Sigmoid colon (tissue), 7 donors: ENCODE results near the gene NFATC1. TPM values are rescaled to one million over a fixed set of nuclear protein-coding genes. Genes with fewer than 3 reads are reported as not detected.
A peak's percentile ranks its signal among the peaks of the same experiment; 100 is the strongest.

Source experiments
- DNase-seq: peaks from one replicate; pipeline ENCODE4 v3.0.0-alpha.2; 2019
- H3K27ac ChIP-seq, 4 donors: fragments of 200-600 bp; sonication (generic); one replicate each; pipeline ENCODE4 v1.5.1; 2016 to 2019; ENCODE audit warnings: mild to moderate bottlenecking in 1 of 4
- H3K27me3 ChIP-seq, 3 donors: fragments of 200-600 bp; sonication (generic); one replicate each; pipeline ENCODE4 v1.5.1; 2019; ENCODE audit warnings: mild to moderate bottlenecking in 1 of 3
- H3K36me3 ChIP-seq, 4 donors: fragments of 200-600 bp; sonication (generic); one replicate each; pipeline ENCODE4 v1.5.1; 2016 to 2019
- H3K4me1 ChIP-seq, 4 donors: fragments of 200-600 bp; sonication (generic); one replicate each; pipeline ENCODE4 v1.5.1; 2017 to 2019
- H3K4me3 ChIP-seq, 4 donors: fragments of 200-600 bp; sonication (generic); one replicate each; pipeline ENCODE4 v1.5.1; 2017 to 2019; ENCODE audit warnings: mild to moderate bottlenecking in 2 of 4, moderate library complexity in 1 of 4
- H3K9me3 ChIP-seq, 4 donors: fragments of 200-600 bp in 3 of 4; sonication (generic) in 3 of 4; one replicate each; pipeline versions ENCODE4 v1.5.1 to v1.6.1; 2013 to 2019
- CTCF ChIP-seq, 4 experiments: fragments of 450-650 bp in 3 of 4; fragments of 200-600 bp in 1 of 4; IDR thresholded peaks; one replicate each; pipeline ENCODE4 v1.5.1; 2016 to 2019; ENCODE audit warnings: antibody characterized with exemption in 4 of 4, mild to moderate bottlenecking in 3 of 4, moderate library complexity in 2 of 4
- EP300 ChIP-seq, 4 donors: sonication (generic); formaldehyde crosslinking; IDR thresholded peaks; one replicate each; pipeline ENCODE4 v1.6.1; 2017; ENCODE audit warnings: antibody characterized with exemption in 4 of 4
- POLR2A ChIP-seq, 2 donors: fragments of 450-650 bp; IDR thresholded peaks; one replicate each; pipeline ENCODE4 v1.6.1; 2016; ENCODE audit warnings: antibody characterized with exemption in 2 of 2, mild to moderate bottlenecking in 2 of 2, moderate library complexity in 2 of 2
- POLR2AphosphoS5 ChIP-seq, 4 donors: sonication (generic); formaldehyde crosslinking; IDR thresholded peaks; one replicate each; pipeline ENCODE4 v1.6.1; 2017; ENCODE audit warnings: antibody characterized with exemption in 4 of 4
- WGBS, 2 donors: extraction: QIAGEN DNeasy Blood & Tissue Kit; methylation state at CpG; one replicate each; pipeline ENCODE4 v1.1.7; 2013; 5-methylcytosine and 5-hydroxymethylcytosine counted together
- intact Hi-C: fragments of 100-400 bp; cut with DNase I; formaldehyde crosslinking; loops from one replicate; pipeline ENCODE4 v1.15.1; 2023
- polyA plus RNA-seq, 3 donors: library from polyadenylated mRNA; stranded (reverse); fragments of 200-250 nt; gene quantifications; one replicate each; pipeline ENCODE4 v1.2.3, GENCODE V29; 2013
- total RNA-seq, 4 donors: library from RNA; depleted of rRNA; stranded (reverse); fragments of >200 nt; gene quantifications; one replicate each; pipeline ENCODE4 v1.1.0, GENCODE V29; 2016
- donor health status: healthy with polysubstance abuse.
- donor health status: Bipolar disorder and iron deficiency.
- donor health status: healthy.

NFATC1 gene
- total and polyA plus RNA-seq, 7 donors, result 1.6 to 13.8 (median 10.7) TPM

DNA sequence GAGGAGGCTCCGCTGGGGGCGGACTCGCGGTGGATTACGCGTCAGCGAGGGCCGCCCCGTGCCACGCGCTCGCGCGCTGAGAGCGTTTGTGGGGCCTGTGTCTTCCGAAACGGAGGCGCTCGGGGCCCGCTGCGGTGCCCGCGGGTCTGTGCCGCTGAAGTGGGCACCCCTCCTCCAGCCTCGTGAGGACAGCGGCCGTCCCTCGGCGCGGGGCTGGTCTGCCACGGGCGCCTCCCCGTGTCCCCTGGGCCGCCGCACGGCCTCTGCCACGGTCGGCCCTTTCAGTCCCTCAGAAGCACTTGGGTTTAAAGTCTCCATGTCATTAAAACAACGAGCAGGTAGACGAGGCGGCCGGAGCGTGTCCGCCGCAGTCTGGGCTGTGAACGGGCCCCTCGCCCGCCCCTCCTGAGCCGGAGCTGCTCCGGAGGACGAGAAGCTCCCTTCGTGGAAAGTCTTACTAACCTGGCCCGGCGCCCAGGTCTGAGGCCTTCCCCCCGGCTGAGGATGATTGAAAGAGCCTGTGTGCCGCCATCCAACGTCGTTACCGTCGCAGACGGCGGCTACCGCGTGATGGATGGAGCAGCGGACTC lies 97.6 kb downstream of the NFATC1 start:
- Histone ChIP-seq H3K36me3 (peaks cover 0 to 16% (median 2%) of the 10 kb centered on the region in 4 donors), H3K4me1 (peaks cover 0 to 36% (median 32%) of the 10 kb centered on the region in 4 donors), H3K4me3 (no peak overlapping the region), H3K9me3 (no peaks in the 10 kb centered on the region), H3K27ac (no peak overlapping the region), H3K27me3 (no peaks in the 10 kb centered on the region)
- DNase-seq, result peak; percentile 66
- intact Hi-C loops, result no loop called here
- TF ChIP-seq POLR2A (IDR thresholded peaks at IDR 0.05) (no peak), POLR2AphosphoS5 (IDR thresholded peaks at IDR 0.05) (no peak), EP300 (IDR thresholded peaks at IDR 0.05) (no peak), CTCF (IDR thresholded peaks at IDR 0.05) (no peak)
- WGBS, 2 donors, result 96 to 98% methylated on average over 65 of the region's 65 CpGs

GRCh38 chr18:79493801-79494211 lies 98.1 kb downstream of the NFATC1 start:
- TF ChIP-seq POLR2AphosphoS5 (IDR thresholded peaks at IDR 0.05) (no peak), CTCF (IDR thresholded peaks at IDR 0.05) (no peak), POLR2A (IDR thresholded peaks at IDR 0.05) (no peak), EP300 (IDR thresholded peaks at IDR 0.05) (no peak)
- peaks cover 0 to 3% (median 1%) of the 10 kb centered on the region in 4 donors for H3K9me3 ChIP-seq
- no peaks in the 10 kb centered on the region for H3K27me3 ChIP-seq
- H3K36me3 ChIP-seq, result peaks cover 0 to 11% (median 2%) of the 10 kb centered on the region in 4 donors
- WGBS, 2 donors, result 97% methylated on average over 41 of the region's 41 CpGs
- intact Hi-C loops, result no loop called here
- H3K4me3 ChIP-seq, result no peak overlapping the region
- no peak overlapping the region for H3K27ac ChIP-seq
- peak; percentile 55 for DNase-seq
- H3K4me1 ChIP-seq, result peaks cover 0 to 36% (median 32%) of the 10 kb centered on the region in 4 donors

- peaks cover 0 to 6% (median 3%) of the 10 kb centered on the region in 4 donors for H3K9me3 ChIP-seq
- TF ChIP-seq POLR2A (IDR thresholded peaks at IDR 0.05) (no peak), POLR2AphosphoS5 (IDR thresholded peaks at IDR 0.05) (no peak), CTCF (IDR thresholded peaks at IDR 0.05) (no peak), EP300 (IDR thresholded peaks at IDR 0.05) (no peak)
- no peak overlapping the region for H3K4me3 ChIP-seq
- peak; percentile 61 for DNase-seq
- peaks cover 0 to 7% (median 2%) of the 10 kb centered on the region in 4 donors for H3K36me3 ChIP-seq
- peak overlapping the region in 3 of 4 donors; percentile 83 to 92 (median 86) for H3K27ac ChIP-seq
- H3K27me3 ChIP-seq, result no peaks in the 10 kb centered on the region
- intact Hi-C loops, result no loop called here
- WGBS, 2 donors, result 95 to 98% methylated on average over 16 of the region's 16 CpGs
- peaks cover 0 to 36% (median 32%) of the 10 kb centered on the region in 4 donors for H3K4me1 ChIP-seq
Observed at GRCh38 chr18:79494936-79495335, 99.2 kb downstream of the NFATC1 start.

DNA sequence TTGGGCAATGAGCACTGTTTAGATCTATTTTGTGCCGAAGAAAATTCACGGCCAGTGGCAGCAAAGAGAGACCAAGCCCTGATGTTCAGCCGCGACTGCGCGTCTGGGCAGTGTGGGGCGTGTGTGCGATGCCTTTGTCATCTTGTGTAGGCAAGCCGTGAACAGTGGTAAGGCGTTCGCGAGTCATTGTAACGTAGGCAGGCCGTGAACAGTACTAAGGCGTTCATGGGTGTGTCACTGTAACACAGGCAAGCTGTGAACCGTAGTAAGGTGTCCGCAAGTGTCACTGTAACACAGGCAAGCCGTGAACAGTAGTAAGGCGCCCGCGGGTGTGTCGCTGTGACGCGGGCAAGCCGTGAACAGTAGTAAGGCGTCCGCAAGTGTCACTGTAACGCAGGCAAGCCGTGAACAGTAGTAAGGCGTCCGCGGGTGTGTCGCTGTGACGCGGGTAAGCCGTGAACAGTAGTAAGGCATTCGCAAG lies 99.9 kb downstream of the NFATC1 start:
- Histone ChIP-seq H3K4me1 (peaks cover 0 to 36% (median 32%) of the 10 kb centered on the region in 4 donors), H3K4me3 (no peak overlapping the region), H3K27ac (peak overlapping the region in 3 of 4 donors; percentile 83 to 92 (median 86)), H3K36me3 (peaks cover 0 to 7% (median 2%) of the 10 kb centered on the region in 4 donors), H3K27me3 (no peaks in the 10 kb centered on the region), H3K9me3 (peaks cover 0 to 6% (median 3%) of the 10 kb centered on the region in 4 donors)
- peak; percentile 68 for DNase-seq
- 97% methylated on average over 37 of the region's 37 CpGs for WGBS, 2 donors
- peak in 1 of 4 donors; percentile 10 for TF ChIP-seq POLR2AphosphoS5 (IDR thresholded peaks at IDR 0.05)
- no peak for TF ChIP-seq EP300 (IDR thresholded peaks at IDR 0.05)
- TF ChIP-seq CTCF (IDR thresholded peaks at IDR 0.05), result no peak
- no peak for TF ChIP-seq POLR2A (IDR thresholded peaks at IDR 0.05)
- intact Hi-C loops, result no loop called here
